ENCODE results near the gene SH2D4B.

SH2D4B gene

GRCh38 chr10:80498833-80499741 lies 38.6 kb upstream of the SH2D4B start:
- peak overlapping the region; percentile 76 for H3K27ac ChIP-seq (replicated peaks)
- no peak overlapping the region for H3K4me3 ChIP-seq (replicated peaks; ENCODE audit: insufficient read depth, low read length)
- H3K27me3 ChIP-seq (ENCODE audit: insufficient read depth, poor library complexity, severe bottlenecking) = no peaks in the 10 kb centered on the region
- no peak for TF ChIP-seq GABPA (IDR thresholded peaks at IDR 0.05; ENCODE audit: low read depth)
- TF ChIP-seq POLR2AphosphoS5 (IDR thresholded peaks at IDR 0.05; ENCODE audit: low read depth) = 0 out of 2 replicates have a peak, but pooled peaks have one; percentile 16
- TF ChIP-seq SPI1 (IDR thresholded peaks at IDR 0.05; ENCODE audit: borderline replicate concordance, low read depth) = peak; percentile 14; the same call in 1 of the 2 replicates
- DNase-seq (ENCODE audit: low read depth in 1 of 2, low spot score in 1 of 2) = peak; percentile 86 to 95

- TF ChIP-seq GABPA (IDR thresholded peaks at IDR 0.05; ENCODE audit: low read depth) = no peak
- no peak for TF ChIP-seq CTCF (IDR thresholded peaks at IDR 0.05; ENCODE audit: insufficient read depth, low read length)
- no peak for TF ChIP-seq POLR2AphosphoS5 (IDR thresholded peaks at IDR 0.05; ENCODE audit: low read depth)
- TF ChIP-seq REST (IDR thresholded peaks at IDR 0.05; ENCODE audit: insufficient replicate concordance, low read depth) = no peak
- no peak for TF ChIP-seq SPI1 (IDR thresholded peaks at IDR 0.05; ENCODE audit: borderline replicate concordance, low read depth)
- no peaks in the 10 kb centered on the region for H3K27me3 ChIP-seq (ENCODE audit: insufficient read depth, poor library complexity, severe bottlenecking)
- no peak overlapping the region for H3K4me3 ChIP-seq (replicated peaks; ENCODE audit: insufficient read depth, low read length)
- peak overlapping the region; percentile 76 for H3K27ac ChIP-seq (replicated peaks)
- DNase-seq (ENCODE audit: low read depth in 1 of 2, low spot score in 1 of 2) = peak in 1 of 2 experiments; percentile 49
Observed at GRCh38 chr10:80500572-80501380, 36.9 kb upstream of the SH2D4B start.

GRCh38 chr10:80501381-80501912 lies 36.3 kb upstream of the SH2D4B start:
- TF ChIP-seq SPI1 (IDR thresholded peaks at IDR 0.05; ENCODE audit: borderline replicate concordance, low read depth) = no peak
- TF ChIP-seq CTCF (IDR thresholded peaks at IDR 0.05; ENCODE audit: insufficient read depth, low read length) = no peak
- TF ChIP-seq POLR2AphosphoS5 (IDR thresholded peaks at IDR 0.05; ENCODE audit: low read depth) = no peak
- TF ChIP-seq REST (IDR thresholded peaks at IDR 0.05; ENCODE audit: insufficient replicate concordance, low read depth) = no peak
- no peak for TF ChIP-seq GABPA (IDR thresholded peaks at IDR 0.05; ENCODE audit: low read depth)
- H3K27ac ChIP-seq (replicated peaks) = peak overlapping the region; percentile 76
- no peaks in the 10 kb centered on the region for H3K27me3 ChIP-seq (ENCODE audit: insufficient read depth, poor library complexity, severe bottlenecking)
- no peak for DNase-seq (ENCODE audit: low read depth in 1 of 2, low spot score in 1 of 2)
- no peak overlapping the region for H3K4me3 ChIP-seq (replicated peaks; ENCODE audit: insufficient read depth, low read length)

Data from HL-60 (cell line).